Fibroblast of lung (primary cell): ENCODE measurements around the gene COL18A1. TPM values are rescaled to one million over a fixed set of nuclear protein-coding genes. Genes with fewer than 3 reads are reported as not detected.

ENCODE experiments used
- DNase-seq, 2 donors: peaks; one replicate each; pipeline versions ENCODE4 v3.0.0 to v3.0.0-alpha.2; 2010; ENCODE audit warnings: low read depth in 2 of 2
- H2AFZ ChIP-seq: 2 replicates; pipeline ENCODE4 v1.5.1; 2012; ENCODE audit warnings: low read length, control low read depth, inconsistent platforms
- H3K27ac ChIP-seq: 2 replicates; pipeline ENCODE4 v1.5.1; 2011; ENCODE audit warnings: low read length, control low read depth; ENCODE audit not compliant: insufficient read depth
- H3K27me3 ChIP-seq: 2 replicates; pipeline ENCODE4 v1.5.1; 2011; ENCODE audit warnings: mild to moderate bottlenecking, low read length; ENCODE audit not compliant: control insufficient read depth, insufficient read depth
- H3K36me3 ChIP-seq: 2 replicates; pipeline ENCODE4 v1.5.1; 2011; ENCODE audit warnings: low read length; ENCODE audit not compliant: control insufficient read depth, insufficient read depth
- H3K4me1 ChIP-seq: 2 replicates; pipeline ENCODE4 v1.5.1; 2011; ENCODE audit warnings: low read length; ENCODE audit not compliant: control insufficient read depth, insufficient read depth; ENCODE audit errors: extremely low read depth
- H3K4me2 ChIP-seq: 2 replicates; pipeline ENCODE4 v1.5.1; 2011; ENCODE audit warnings: low read length, control low read depth; ENCODE audit not compliant: insufficient read depth; ENCODE audit errors: extremely low read depth
- H3K4me3 ChIP-seq, 4 experiments: fragments of 200-600 bp in 1 of 4; sonication (generic) in 1 of 4; replicated peaks in 1 of 4; 2 replicates each; pipeline ENCODE4 v1.5.1; 2011 to 2016; ENCODE audit warnings: low read length in 4 of 4, low read depth in 3 of 4, mild to moderate bottlenecking in 3 of 4, control low read depth in 2 of 4, inconsistent platforms in 1 of 4, mixed read lengths in 1 of 4; ENCODE audit not compliant: insufficient read depth in 1 of 4; ENCODE audit errors: control extremely low read depth in 1 of 4
- H3K79me2 ChIP-seq: 2 replicates; pipeline ENCODE4 v1.5.1; 2012; ENCODE audit warnings: mild to moderate bottlenecking, low read length, inconsistent platforms; ENCODE audit not compliant: control insufficient read depth, insufficient read depth
- H3K9ac ChIP-seq: 2 replicates; pipeline ENCODE4 v1.5.1; 2011; ENCODE audit warnings: mild to moderate bottlenecking, low read length, control low read depth; ENCODE audit not compliant: insufficient read depth
- H3K9me3 ChIP-seq: 2 replicates; pipeline ENCODE4 v1.5.1; 2012; ENCODE audit warnings: low read depth, low read length; ENCODE audit not compliant: control insufficient read depth, insufficient read depth
- H4K20me1 ChIP-seq: 2 replicates; pipeline ENCODE4 v1.5.1; 2011; ENCODE audit warnings: low read length; ENCODE audit not compliant: control insufficient read depth, insufficient read depth; ENCODE audit errors: extremely low read depth
- EZH2 ChIP-seq: IDR thresholded peaks from 2 replicates; pipeline ENCODE4 v1.5.1; 2012; ENCODE audit warnings: low read length, control low read depth, mild to moderate bottlenecking; ENCODE audit errors: missing control alignments
- polyA plus RNA-seq, 2 donors: library from polyadenylated mRNA; depleted of rRNA in 1 of 2; stranded (reverse) in 1 of 2; unstranded in 1 of 2; fragments of >200 nt; gene quantifications; 2 replicates each; pipeline ENCODE4 v1.2.1, GENCODE V29; 2011 to 2012; ENCODE audit warnings: missing spikeins in 1 of 2
- total RNA-seq: library from RNA; depleted of rRNA; stranded (reverse); fragments of >200 nt; gene quantifications from 2 replicates; pipeline ENCODE4 v1.2.1, GENCODE V29; 2014
- TF ChIP-seq, protein P1 (sequence below), 2 donors: IDR thresholded peaks in 1 of 2; conservative IDR thresholded peaks in 1 of 2; 1 replicate in 1 of 2; 2 replicates in 1 of 2; pipeline ENCODE4 v1.5.1; 2011 to 2012; ENCODE audit warnings: low read length in 2 of 2, control low read depth in 1 of 2, inconsistent platforms in 1 of 2, low read depth in 1 of 2, mild to moderate bottlenecking in 1 of 2

COL18A1 gene
- total and polyA plus RNA-seq, 2 donors (not counting 1 experiment from before 2014, with no cell fraction given): 24.3 to 38.8 TPM

DNA sequence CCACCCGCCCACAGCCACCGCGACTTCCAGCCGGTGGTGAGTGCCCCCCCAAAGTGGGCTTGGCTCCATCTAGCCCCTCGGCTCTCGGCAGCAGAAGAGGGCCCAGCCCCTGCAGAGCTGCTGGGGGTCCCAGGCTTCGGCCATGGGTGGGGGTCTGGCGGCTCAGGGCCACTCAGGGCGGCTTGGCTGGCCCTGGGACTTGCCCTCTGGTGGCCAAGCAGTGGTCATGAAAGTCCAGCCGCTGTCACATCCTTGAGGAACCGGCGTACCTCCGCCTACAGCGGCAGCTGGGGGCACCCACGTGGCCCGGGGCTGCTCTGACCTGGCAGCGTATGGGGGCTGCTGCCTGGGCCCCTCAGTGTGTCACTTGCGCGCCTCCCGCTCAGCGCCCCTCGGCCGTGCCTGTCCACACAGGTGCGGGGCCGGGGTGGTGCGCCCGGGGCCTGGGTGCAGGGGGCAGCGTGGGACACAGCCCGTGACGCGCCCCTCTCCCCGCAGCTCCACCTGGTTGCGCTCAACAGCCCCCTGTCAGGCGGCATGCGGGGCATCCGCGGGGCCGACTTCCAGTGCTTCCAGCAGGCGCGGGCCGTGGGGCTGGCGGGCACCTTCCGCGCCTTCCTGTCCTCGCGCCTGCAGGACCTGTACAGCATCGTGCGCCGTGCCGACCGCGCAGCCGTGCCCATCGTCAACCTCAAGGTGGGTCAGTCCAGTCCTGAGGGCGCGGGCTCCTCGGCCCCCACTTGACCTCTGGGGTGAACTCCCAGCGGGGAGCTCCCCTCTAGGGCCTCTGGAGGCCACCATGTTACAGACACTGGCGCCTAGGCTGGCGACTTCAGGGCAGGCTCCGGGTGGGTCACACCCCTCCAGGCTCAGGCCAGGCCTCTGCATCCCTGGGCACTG, 104.9 kb downstream of the COL18A1 start:
- Histone ChIP-seq H3K36me3 (peaks cover 12% of the 10 kb centered on the region), H2AFZ (no peak overlapping the region), H3K79me2 (no peaks in the 10 kb centered on the region)

DNA sequence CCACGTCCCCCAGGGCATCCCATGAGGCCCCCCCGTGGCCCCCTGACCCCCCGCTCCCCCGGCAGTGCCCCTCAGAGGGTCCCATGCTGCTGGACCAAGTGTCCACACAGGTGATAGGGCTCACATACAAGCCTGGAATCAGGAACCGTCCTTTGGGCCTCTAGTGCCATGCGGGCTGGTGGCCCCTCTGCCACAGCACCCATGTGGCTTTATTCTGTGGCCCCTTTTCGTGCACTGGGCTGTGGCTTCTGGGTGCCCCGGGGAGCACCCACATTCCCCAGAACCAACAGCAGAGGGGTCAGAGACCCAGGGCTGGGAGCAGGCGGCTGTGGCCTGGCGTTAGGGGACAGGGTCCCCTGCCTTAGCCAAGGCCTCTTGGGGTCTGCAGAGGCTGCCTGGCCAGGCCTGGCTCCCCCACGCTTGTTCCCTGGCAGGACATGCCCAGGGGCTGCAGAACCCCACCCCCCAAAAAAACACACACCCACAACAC, 105.5 kb downstream of the COL18A1 start:
- no peak for DNase-seq
- H2AFZ ChIP-seq: no peak overlapping the region
- no peaks in the 10 kb centered on the region for H3K27me3 ChIP-seq
- H3K9ac ChIP-seq: no peak overlapping the region
- no peak overlapping the region for H3K27ac ChIP-seq
- H3K4me3 ChIP-seq: no peak overlapping the region
- H3K36me3 ChIP-seq: peaks cover 12% of the 10 kb centered on the region
- H4K20me1 ChIP-seq: no peaks in the 10 kb centered on the region
- no peaks in the 10 kb centered on the region for H3K79me2 ChIP-seq
- H3K4me1 ChIP-seq: no peaks in the 10 kb centered on the region
- no peak for TF ChIP-seq EZH2
- TF ChIP-seq, protein P1, sequence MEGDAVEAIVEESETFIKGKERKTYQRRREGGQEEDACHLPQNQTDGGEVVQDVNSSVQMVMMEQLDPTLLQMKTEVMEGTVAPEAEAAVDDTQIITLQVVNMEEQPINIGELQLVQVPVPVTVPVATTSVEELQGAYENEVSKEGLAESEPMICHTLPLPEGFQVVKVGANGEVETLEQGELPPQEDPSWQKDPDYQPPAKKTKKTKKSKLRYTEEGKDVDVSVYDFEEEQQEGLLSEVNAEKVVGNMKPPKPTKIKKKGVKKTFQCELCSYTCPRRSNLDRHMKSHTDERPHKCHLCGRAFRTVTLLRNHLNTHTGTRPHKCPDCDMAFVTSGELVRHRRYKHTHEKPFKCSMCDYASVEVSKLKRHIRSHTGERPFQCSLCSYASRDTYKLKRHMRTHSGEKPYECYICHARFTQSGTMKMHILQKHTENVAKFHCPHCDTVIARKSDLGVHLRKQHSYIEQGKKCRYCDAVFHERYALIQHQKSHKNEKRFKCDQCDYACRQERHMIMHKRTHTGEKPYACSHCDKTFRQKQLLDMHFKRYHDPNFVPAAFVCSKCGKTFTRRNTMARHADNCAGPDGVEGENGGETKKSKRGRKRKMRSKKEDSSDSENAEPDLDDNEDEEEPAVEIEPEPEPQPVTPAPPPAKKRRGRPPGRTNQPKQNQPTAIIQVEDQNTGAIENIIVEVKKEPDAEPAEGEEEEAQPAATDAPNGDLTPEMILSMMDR (conservative IDR thresholded peaks at IDR 0.05 in 1 of 2, IDR thresholded peaks at IDR 0.05 in 1 of 2; ENCODE audit: low read depth in 1 of 2, low read length in 2 of 2): no peak
- H3K9me3 ChIP-seq: no peaks in the 10 kb centered on the region
- no peak overlapping the region for H3K4me2 ChIP-seq

More for the DNA sequence above, 104.9 kb downstream of the COL18A1 start:
- DNase-seq: no peak
- Histone ChIP-seq H3K27ac (no peak overlapping the region), H3K4me1 (no peaks in the 10 kb centered on the region), H3K4me2 (no peak overlapping the region), H3K9me3 (no peaks in the 10 kb centered on the region), H4K20me1 (no peaks in the 10 kb centered on the region), H3K4me3 (no peak overlapping the region), H3K9ac (no peak overlapping the region), H3K27me3 (no peaks in the 10 kb centered on the region)
- no peak for TF ChIP-seq EZH2
- TF ChIP-seq, protein P1 (conservative IDR thresholded peaks at IDR 0.05 in 1 of 2, IDR thresholded peaks at IDR 0.05 in 1 of 2; ENCODE audit: low read depth in 1 of 2, low read length in 2 of 2): no peak

DNA sequence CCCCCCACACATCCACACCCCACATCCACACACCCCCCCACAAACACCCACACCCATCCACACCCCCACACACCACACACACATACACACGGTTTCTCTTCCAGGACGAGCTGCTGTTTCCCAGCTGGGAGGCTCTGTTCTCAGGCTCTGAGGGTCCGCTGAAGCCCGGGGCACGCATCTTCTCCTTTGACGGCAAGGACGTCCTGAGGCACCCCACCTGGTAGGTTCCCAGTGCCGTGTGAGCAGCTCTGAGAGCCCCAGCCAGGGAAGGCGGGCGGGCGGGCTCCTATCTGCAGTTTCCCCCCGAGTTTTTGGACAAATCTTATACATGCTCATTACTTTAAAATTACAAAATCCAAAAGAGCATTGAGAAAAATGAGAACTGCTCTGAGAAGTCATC, 106.0 kb downstream of the COL18A1 start:
- H2AFZ ChIP-seq: no peak overlapping the region
- H4K20me1 ChIP-seq: no peaks in the 10 kb centered on the region
- H3K4me3 ChIP-seq: no peak overlapping the region
- H3K4me1 ChIP-seq: no peaks in the 10 kb centered on the region
- H3K4me2 ChIP-seq: no peak overlapping the region
- H3K27ac ChIP-seq: no peak overlapping the region
- peaks cover 12% of the 10 kb centered on the region for H3K36me3 ChIP-seq
- DNase-seq: no peak
- no peaks in the 10 kb centered on the region for H3K9me3 ChIP-seq
- no peaks in the 10 kb centered on the region for H3K27me3 ChIP-seq
- H3K79me2 ChIP-seq: no peaks in the 10 kb centered on the region
- no peak overlapping the region for H3K9ac ChIP-seq
- no peak for TF ChIP-seq EZH2
- TF ChIP-seq, protein P1 (conservative IDR thresholded peaks at IDR 0.05 in 1 of 2, IDR thresholded peaks at IDR 0.05 in 1 of 2; ENCODE audit: low read depth in 1 of 2, low read length in 2 of 2): no peak
